Measurements from ENCODE around the gene FLRT2.

FLRT2 gene

GRCh38 chr14:85539510-85539909, 9.6 kb downstream of the FLRT2 start:
- TF ChIP-seq CTCF (conservative IDR thresholded peaks at IDR 0.05; ENCODE audit: low read depth, low read length): no peak
- H3K4me3 ChIP-seq (ENCODE audit: low read length): peak overlapping the region; percentile 7
- DNase-seq (ENCODE audit: low read depth): no peak

- TF ChIP-seq CTCF (conservative IDR thresholded peaks at IDR 0.05; ENCODE audit: low read depth, low read length): no peak
- peak; percentile 93 for DNase-seq (ENCODE audit: low read depth)
- H3K4me3 ChIP-seq (ENCODE audit: low read length): no peak overlapping the region
These were observed 12.7 kb downstream of the FLRT2 start for GRCh38 chr14:85542623-85543022.

GRCh38 chr14:85545738-85546137, 15.8 kb downstream of the FLRT2 start:
- no peak overlapping the region for H3K4me3 ChIP-seq (ENCODE audit: low read length)
- no peak for DNase-seq (ENCODE audit: low read depth)
- no peak for TF ChIP-seq CTCF (conservative IDR thresholded peaks at IDR 0.05; ENCODE audit: low read depth, low read length)

- TF ChIP-seq CTCF (conservative IDR thresholded peaks at IDR 0.05; ENCODE audit: low read depth, low read length): no peak
- H3K4me3 ChIP-seq (ENCODE audit: low read length): no peak overlapping the region
- DNase-seq (ENCODE audit: low read depth): no peak
These were observed 16.4 kb downstream of the FLRT2 start for GRCh38 chr14:85546390-85546789.

GRCh38 chr14:85549697-85550096, 19.8 kb downstream of the FLRT2 start:
- no peak overlapping the region for H3K4me3 ChIP-seq (ENCODE audit: low read length)
- TF ChIP-seq CTCF (conservative IDR thresholded peaks at IDR 0.05; ENCODE audit: low read depth, low read length): no peak
- DNase-seq (ENCODE audit: low read depth): no peak

GRCh38 chr14:85554106-85554505, 24.2 kb downstream of the FLRT2 start:
- no peak overlapping the region for H3K4me3 ChIP-seq (ENCODE audit: low read length)
- no peak for DNase-seq (ENCODE audit: low read depth)
- no peak for TF ChIP-seq CTCF (conservative IDR thresholded peaks at IDR 0.05; ENCODE audit: low read depth, low read length)

GRCh38 chr14:85556267-85556666, 26.3 kb downstream of the FLRT2 start:
- H3K4me3 ChIP-seq (ENCODE audit: low read length): no peak overlapping the region
- no peak for TF ChIP-seq CTCF (conservative IDR thresholded peaks at IDR 0.05; ENCODE audit: low read depth, low read length)
- DNase-seq (ENCODE audit: low read depth): no peak

Measured in retinal pigment epithelial cell (primary cell).